Central memory CD4-positive, alpha-beta T cell (primary cell): ENCODE results near the gene SBNO1.

Experiments used
- DNase-seq: peaks from one replicate; pipeline ENCODE4 v3.0.0; 2022

SBNO1 gene

GRCh38 chr12:123242116-123242904 is 122.3 kb downstream of the SBNO1 start:
- DNase-seq, result no peak
